Measurements from ENCODE around the gene DYDC1.
"Not testable (repeated sequence)": the region's sequence is repeated elsewhere in the genome, so short reads cannot be mapped to it uniquely, and the experiment has no call there.

DYDC1 gene

DNA sequence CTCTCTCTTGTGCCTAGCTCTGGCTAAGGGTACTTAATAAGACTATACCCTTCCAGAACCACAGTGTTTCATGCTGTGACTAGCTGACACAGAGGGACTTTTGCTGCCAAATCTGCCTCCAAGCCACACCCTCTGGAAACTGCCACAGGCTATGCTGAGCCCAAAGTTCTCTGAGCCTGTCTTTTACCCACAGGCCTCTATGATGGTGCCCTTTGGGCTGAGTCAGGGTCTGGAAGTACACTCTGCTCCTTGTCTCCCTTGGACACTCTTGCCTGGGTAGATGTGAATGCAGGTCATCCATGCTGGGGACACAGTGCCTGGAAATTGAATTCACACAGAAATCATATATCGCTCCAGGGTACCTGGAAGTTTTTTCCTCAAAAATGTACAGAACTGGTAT, 22.6 kb downstream of the DYDC1 start:
- no peak for DNase-seq

DNA sequence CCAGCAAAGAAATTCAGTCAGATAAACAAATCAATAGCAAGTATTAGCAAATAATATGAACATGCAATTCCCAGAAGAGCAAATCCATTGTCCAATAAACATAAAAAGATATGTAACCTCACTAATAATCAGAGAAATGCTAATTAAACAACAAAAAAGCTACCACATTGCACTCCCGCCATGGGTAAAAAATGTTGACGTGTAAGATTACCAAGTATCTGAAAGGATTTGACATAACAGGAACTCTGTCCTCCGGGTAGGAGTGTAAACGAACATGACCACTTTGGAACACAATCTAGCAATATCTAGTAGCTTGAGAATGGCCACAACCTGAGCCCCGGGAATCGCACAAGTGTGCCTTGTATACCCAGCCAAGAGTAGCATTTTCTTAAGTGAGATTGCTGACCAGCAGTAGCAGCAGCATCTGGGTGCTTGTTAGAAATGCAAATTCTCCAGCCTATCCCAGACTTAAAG, 31.6 kb downstream of the DYDC1 start:
- DNase-seq: no peak

DNA sequence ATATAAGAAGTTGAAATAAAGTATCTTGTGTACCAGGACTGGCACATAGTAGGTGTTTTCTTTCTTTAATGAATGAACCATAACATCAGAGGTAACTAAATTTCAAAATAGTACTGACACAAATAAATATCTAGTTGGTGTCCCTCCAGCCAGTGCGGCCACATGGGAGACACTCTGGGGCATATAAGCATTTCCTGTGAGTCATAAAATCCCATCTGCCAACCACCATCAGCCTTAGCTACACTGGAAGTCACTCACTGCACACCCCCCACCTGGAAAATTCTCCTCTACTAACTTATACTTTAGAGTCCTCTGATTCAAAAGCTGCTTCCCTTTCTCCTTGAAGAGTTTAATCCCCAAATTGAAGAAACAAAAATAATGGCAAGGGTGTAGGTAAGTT, 32.5 kb downstream of the DYDC1 start:
- DNase-seq: no peak

DNA sequence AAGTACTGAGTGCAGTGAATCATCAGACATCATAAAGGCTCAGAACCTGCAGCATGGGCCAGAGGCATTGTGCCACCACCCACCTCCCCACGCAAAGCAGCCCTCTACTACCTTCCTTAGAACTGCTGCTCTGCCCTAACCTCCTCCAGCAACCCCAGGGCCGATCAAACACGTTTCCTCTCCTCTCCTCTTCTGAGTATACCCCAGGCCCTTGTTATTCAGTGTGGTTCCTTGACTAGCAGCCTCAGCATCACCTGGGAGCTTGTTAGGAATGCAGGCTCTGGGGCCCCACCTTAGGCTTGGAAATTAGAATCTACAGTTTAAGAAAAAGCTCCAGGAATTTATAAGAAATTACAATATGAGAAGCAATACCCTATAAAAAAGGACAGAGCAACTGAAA, 33.2 kb downstream of the DYDC1 start:
- DNase-seq: no peak

DNA sequence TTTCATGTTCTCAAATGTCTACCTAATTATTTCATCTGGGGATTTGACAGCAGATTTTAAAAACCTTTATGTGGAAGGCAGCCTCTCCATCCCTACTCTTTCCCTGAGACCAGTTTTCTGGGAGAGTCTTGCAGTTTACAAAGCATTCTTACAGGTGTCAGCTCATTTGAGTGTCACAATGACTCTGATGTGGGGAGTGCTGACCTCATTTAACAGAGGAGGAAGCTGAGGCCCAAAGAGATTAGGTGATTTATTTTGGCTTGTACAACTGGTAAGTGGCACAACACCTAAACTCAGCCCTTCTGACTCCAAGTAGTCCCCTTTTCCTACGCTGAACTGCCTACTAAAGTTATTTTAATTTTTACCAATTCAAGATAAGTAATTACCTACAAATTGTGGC, 33.8 kb downstream of the DYDC1 start:
- DNase-seq: no peak

DNA sequence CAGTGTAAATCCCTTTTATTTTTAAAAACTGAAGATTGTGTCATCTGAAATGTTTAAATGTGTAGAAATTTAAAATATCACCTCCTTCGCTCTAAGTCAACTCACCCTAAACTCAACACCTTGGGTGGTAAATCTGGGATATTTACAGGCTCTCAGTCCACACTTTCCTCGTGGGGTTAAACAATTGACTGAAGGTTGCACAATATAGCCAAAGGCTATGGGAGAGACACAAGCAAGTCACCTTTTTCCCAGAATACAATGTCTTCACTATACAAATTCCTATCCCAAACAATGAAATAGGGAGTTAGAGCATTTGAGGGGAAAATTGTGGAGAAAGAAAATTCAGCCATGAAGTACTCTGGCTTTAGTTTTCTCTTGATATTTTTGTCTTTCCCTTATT, 34.4 kb downstream of the DYDC1 start:
- no peak for DNase-seq

DNA sequence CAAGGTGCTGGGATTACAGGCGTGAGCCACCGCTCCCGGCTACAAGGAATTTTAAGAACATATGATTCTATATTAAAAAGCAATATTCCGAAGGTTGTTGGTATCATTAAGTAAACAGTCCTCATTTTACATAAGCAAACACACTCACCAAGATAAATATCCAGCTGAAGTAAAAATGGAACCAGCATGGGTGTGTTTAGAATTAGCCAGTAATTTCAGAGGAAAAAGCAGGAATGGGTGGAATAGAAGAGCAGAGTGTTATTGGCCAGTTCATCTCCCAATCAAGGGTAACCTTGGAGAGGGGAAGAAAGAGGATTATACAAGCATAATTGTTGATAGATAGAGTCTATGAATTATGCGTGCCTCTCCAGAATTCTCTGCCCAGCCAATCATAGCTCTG, 35.4 kb downstream of the DYDC1 start:
- no peak for DNase-seq

GRCh38 chr10:80320377-80320776, 36.2 kb downstream of the DYDC1 start:
- no peak for DNase-seq

DNA sequence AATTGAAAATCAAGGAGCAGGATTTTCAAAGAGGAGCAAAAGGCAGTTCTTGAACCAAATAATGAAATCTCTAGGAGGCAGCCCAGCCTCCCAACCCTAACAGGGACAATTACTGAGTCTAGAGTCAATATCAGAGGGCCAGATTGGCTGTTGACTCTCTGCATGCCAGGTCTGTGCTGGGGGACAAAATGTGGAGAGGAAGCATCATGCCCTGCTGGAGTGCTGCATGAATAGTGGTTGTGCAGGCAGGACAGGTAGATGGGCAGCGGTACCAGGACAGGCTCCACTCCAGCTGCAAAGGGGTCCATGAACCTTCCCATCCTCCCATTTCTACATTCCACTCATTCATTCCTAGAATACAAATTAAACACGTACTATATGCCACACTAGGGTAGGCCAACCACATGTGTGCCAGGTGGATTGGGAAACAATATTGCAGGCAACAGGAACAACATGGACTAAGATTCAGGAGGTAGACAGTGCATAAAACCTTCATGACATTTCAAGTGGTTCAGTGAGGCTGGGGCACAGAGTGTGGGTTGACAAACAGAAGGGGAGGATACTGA, 36.7 kb downstream of the DYDC1 start:
- DNase-seq: no peak

DNA sequence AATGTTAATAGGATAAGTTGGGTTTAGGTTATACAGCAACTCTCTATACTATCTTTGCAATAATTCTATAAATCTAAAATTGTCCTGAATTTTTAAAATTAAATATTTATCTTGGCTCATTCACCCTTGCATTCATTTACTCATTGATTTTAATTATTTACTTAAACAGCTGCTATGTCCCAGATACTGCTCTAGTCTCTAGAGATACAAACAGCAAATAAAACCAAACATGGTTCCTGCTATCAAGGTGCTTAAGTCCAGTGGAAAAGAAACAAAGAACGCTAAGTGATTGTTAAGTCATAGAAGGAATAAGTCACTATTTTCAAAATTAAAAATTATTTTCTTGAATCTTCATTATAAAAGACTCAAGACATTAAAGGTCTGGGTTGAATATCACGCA, 37.2 kb downstream of the DYDC1 start:
- DNase-seq: no peak

- no peak for DNase-seq
Observed at GRCh38 chr10:80318742-80319141, 37.8 kb downstream of the DYDC1 start.

- DNase-seq: no peak
Observed at GRCh38 chr10:80315391-80315790, 41.2 kb downstream of the DYDC1 start.

DNA sequence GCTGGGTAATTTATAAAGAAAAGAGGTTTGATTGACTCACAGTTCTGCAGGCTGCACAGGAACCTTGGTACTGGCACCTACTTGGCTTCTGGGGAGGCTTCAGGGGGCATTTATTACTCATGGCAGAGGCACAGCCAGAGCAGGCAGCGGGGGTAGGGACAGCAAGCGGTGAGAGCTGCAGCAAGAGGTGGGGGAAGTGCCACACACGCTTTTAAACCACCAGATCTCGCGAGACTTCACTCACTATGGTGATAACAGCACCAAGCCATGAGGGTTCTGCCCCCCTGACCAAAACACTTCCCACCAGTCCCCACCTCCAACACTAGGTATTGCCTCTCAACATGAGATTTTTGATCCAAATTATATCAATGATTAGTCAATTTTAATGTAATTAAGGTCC, 43.0 kb downstream of the DYDC1 start:
- DNase-seq: no peak

DNA sequence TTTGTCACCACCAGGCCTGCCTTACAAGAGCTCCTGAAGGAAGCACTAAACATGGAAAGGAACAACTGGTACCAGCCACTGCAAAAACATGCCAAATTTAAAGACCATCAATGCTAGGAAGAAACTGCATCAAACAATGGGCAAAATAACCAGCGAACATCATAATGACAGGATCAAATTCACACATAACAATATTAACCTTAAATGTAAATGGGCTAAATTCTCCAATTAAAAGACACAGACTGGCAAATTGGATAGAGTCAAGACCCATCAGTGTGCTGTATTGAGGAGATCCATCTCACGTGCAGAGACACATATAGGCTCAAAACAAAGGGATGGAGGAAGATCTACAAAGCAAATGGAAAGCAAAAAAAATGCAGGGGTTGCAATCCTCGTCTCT, 50.6 kb downstream of the DYDC1 start:
- not testable (repeated sequence) for DNase-seq

- DNase-seq: no peak
Observed at GRCh38 chr10:80296942-80297341, 59.6 kb downstream of the DYDC1 start.

GRCh38 chr10:80292607-80293239, 63.8 kb downstream of the DYDC1 start:
- DNase-seq: no peak

DNA sequence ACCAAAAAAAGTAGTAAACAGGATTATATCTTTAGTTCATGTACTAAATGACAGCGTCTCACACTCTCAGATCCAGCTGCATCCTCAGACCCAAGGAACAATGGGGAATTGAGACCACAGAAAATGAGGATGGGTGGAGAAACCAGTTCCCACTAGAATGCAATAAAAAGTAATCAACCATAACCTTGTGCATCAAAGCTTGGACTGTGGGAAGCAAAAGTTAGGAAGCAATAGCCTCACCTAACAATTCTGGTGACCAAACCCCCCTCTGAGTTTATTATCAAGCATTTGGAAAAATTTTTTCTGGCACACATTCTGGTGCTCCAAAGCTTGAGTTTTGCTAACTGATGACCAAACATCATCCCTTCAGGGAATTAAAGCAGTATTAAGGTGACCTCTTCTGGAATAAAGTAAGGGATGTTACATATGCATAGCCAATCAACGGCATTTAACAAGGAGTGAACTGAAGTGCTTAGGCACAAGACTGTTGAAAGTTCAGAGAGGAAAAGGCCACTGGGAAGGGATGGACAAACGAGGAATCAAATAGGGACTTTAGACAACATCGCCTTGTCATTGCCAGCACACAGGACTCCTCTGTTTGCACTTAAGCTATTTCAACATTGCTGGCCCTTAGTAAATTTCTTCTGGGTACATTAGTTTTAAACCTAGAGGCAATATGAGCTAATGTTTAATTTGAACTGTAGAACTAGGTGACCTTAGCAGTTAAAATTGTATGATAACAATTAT, 65.9 kb downstream of the DYDC1 start:
- no peak for DNase-seq

GRCh38 chr10:80289451-80290287, 66.9 kb downstream of the DYDC1 start, which contains the start of gene MAT1A:
Gene MAT1A, minus strand, starts transcription at chr10:80289658. Its CDS starts 235 bp downstream, at chr10:80289423.
- DNase-seq: peak; percentile 7

GRCh38 chr10:80288849-80289248, 67.7 kb downstream of the DYDC1 start:
- DNase-seq: no peak

Measured in NCI-H2107 (cell line).